C4-2B (cell line): ENCODE data around the gene MFSD2B.
"Not testable (repeated sequence)": the region's sequence is repeated elsewhere in the genome, so short reads cannot be mapped to it uniquely, and the experiment has no call there.

Source experiments
- H3K27ac ChIP-seq: fragments of 450-650 bp; 2 replicates; pipeline ENCODE4 v1.5.1; 2017
- ZFX ChIP-seq: fragments of 450-650 bp; IDR thresholded peaks from 2 replicates; pipeline ENCODE4 v1.6.1; 2017
- TF ChIP-seq, protein P1 (sequence below): fragments of 450-650 bp; conservative IDR thresholded peaks from 2 replicates; pipeline ENCODE4 v1.5.1; 2017; ENCODE audit warnings: mild to moderate bottlenecking

The MFSD2B gene

DNA sequence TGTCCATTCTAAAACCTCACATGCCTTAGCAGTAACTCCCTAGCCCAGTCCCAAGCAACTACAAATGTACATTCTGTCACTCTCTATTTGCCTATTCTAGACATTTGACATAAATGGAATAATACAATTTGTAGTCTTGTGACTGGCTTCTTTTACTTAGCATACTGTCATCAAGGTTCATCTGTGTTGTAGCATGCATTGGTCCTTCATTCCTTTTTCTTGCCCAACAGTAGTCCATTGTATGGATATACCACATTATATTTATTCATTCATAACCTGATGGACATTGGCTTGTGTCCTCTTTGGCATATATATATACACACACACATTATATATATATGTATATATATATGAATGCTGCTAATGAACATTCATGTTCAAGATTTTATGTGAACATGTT is 2.2 kb upstream of the MFSD2B start:
- no peak overlapping the region for H3K27ac ChIP-seq
- TF ChIP-seq ZFX, result no peak
- TF ChIP-seq, protein P1, sequence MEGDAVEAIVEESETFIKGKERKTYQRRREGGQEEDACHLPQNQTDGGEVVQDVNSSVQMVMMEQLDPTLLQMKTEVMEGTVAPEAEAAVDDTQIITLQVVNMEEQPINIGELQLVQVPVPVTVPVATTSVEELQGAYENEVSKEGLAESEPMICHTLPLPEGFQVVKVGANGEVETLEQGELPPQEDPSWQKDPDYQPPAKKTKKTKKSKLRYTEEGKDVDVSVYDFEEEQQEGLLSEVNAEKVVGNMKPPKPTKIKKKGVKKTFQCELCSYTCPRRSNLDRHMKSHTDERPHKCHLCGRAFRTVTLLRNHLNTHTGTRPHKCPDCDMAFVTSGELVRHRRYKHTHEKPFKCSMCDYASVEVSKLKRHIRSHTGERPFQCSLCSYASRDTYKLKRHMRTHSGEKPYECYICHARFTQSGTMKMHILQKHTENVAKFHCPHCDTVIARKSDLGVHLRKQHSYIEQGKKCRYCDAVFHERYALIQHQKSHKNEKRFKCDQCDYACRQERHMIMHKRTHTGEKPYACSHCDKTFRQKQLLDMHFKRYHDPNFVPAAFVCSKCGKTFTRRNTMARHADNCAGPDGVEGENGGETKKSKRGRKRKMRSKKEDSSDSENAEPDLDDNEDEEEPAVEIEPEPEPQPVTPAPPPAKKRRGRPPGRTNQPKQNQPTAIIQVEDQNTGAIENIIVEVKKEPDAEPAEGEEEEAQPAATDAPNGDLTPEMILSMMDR, result no peak

DNA sequence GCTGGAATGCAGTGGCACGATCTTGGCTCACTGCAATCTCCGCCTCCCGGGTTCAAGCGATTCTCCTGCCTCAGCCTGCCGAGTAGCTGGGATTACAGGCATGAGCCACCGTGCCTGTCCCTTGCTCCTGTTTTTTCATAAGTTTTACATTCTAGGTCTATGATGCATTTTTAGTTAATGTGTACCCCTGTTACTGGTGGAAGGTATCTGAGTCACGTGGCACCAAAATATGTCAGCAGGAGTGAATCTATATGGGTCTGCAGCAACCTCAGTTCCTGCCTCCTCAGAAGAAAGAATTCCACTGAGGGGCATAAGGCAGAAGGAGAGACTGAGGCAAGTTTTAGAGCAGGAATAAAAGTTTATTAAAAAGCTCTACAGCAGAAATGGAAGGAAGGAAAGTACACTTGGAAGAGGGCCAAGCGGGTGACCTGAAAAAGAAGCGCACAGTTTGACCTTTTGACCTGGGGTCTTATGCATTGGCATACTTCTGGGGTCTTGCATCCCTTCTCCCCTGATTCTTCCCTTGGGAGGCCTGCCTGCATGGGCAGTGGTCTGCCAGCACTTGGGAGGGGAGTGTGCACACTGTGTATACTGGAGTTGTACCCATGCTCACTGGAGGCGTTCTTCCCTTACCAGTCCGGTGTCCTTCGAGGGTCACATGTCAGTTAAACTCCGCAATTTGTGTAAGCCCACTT is 1.1 kb upstream of the MFSD2B start:
- H3K27ac ChIP-seq, result no peak overlapping the region

GRCh38 chr2:24009367-24009679 is 562 bp upstream of the MFSD2B start:
- H3K27ac ChIP-seq, result no peak overlapping the region
- TF ChIP-seq ZFX, result no peak
- TF ChIP-seq, protein P1, result no peak

More for the DNA sequence above, 1.1 kb upstream of the MFSD2B start:
- TF ChIP-seq, protein P1, result no peak
- TF ChIP-seq ZFX, result no peak

DNA sequence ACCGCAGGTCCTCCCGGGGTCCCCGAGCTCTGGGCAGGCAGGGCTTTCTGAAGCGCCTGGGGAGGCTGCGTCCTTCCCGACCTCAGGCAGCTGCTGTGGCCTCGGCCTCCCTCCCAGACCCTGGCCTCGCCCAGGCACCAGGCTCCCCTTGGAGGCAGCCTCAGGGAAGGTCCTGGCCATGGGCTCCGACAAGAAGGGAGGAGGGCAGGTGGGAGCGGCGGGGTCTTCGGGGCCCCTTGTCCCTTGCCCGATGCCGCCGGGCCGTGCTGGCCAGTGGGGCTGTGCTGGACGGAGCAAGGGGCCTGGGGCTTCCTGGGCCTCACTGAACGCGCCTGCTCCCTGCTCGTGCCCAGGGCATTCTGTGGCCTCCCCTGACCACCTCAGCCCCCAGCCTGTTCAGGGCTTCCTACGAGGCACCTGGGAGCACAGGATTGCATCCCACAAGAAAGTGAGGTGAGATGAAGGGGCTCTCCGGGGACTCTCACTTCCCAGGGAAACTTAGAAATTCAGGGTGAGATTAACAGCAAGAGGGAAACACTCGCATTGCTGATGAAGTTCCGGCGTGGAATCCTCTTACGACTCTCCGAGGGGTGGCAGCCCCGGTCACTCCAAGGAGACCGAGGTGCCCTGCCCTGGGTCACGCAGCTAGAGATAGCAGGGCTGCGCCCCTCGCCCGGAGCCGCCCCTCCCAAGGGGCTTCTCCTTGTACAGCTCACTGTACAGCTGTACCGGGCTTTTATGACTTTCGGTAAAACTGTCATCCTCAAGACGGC is 778 bp downstream of the MFSD2B start:
- H3K27ac ChIP-seq, result no peak overlapping the region
- TF ChIP-seq, protein P1, result no peak
- TF ChIP-seq ZFX, result no peak

- TF ChIP-seq, protein P1, result no peak
- TF ChIP-seq ZFX, result no peak
- H3K27ac ChIP-seq, result no peak overlapping the region
Observed at GRCh38 chr2:24011250-24012104, 1.6 kb downstream of the MFSD2B start.

DNA sequence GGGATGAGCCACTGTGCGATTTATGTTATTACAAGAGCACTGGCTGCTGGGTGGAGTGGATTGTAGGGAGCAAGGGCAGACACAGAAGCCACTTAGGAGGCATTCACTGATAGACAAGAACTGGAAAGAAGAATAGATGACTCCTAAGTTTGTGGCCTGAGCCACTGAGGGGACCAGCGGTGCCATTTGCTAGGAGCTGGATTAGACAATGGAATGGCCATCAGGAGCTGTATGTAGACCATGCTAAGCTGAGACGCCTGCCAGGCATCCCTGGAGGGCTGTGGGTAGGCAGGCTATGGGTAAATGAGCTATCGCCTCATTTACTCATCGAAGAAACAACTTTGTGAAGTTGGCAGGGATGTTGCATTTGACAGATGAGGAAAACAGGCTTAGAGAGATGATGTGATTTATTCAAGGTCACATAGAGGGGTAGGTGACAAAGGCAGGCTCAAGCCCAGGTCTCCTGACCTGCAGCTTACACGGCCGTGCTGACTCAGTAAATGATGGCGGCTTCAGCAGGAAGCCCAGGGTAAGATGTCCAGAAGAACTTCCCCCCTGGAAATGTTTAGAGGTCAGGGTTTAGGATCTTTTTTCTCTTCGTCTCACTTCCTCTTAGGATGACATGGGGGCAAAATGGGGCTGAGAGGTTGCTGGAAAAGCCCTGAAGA is 2.8 kb downstream of the MFSD2B start:
- TF ChIP-seq, protein P1, result no peak
- H3K27ac ChIP-seq, result no peak overlapping the region

DNA sequence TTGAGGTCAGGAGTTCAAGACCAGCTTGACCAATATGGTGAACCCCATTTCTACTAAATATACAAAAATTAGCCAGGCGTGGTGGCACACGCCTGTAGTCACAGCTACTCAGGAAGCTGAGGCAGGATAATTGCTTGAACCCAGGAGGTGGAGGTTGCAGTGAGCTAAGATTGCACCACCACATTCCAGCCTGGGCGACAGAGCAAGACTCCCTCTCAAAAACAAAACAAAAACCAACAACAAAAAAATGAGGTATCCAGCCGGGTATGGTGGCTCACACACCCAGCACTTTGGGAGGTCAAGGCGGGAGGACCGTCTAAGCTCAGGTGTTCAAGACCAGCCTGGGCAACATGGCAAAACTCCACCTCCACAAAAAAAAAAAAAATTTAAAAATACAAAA is 5.0 kb downstream of the MFSD2B start:
- H3K27ac ChIP-seq, result not testable (repeated sequence)
